AG09319 (cell line): ENCODE measurements around the gene DAGLA.

Experiments
- DNase-seq: peaks from one replicate; pipeline ENCODE4 v3.0.0-alpha.2; 2010; ENCODE audit warnings: low read depth; ENCODE audit errors: extremely low read depth
- TF ChIP-seq, protein P1 (sequence below): IDR thresholded peaks from 2 replicates; pipeline ENCODE4 v1.5.1; 2011; ENCODE audit warnings: low read depth, mild to moderate bottlenecking, inconsistent platforms, low read length, moderate library complexity

The DAGLA gene

GRCh38 chr11:61687420-61687819, 7.2 kb downstream of the DAGLA start:
- TF ChIP-seq, protein P1, sequence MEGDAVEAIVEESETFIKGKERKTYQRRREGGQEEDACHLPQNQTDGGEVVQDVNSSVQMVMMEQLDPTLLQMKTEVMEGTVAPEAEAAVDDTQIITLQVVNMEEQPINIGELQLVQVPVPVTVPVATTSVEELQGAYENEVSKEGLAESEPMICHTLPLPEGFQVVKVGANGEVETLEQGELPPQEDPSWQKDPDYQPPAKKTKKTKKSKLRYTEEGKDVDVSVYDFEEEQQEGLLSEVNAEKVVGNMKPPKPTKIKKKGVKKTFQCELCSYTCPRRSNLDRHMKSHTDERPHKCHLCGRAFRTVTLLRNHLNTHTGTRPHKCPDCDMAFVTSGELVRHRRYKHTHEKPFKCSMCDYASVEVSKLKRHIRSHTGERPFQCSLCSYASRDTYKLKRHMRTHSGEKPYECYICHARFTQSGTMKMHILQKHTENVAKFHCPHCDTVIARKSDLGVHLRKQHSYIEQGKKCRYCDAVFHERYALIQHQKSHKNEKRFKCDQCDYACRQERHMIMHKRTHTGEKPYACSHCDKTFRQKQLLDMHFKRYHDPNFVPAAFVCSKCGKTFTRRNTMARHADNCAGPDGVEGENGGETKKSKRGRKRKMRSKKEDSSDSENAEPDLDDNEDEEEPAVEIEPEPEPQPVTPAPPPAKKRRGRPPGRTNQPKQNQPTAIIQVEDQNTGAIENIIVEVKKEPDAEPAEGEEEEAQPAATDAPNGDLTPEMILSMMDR = no peak
- DNase-seq = no peak

DNA sequence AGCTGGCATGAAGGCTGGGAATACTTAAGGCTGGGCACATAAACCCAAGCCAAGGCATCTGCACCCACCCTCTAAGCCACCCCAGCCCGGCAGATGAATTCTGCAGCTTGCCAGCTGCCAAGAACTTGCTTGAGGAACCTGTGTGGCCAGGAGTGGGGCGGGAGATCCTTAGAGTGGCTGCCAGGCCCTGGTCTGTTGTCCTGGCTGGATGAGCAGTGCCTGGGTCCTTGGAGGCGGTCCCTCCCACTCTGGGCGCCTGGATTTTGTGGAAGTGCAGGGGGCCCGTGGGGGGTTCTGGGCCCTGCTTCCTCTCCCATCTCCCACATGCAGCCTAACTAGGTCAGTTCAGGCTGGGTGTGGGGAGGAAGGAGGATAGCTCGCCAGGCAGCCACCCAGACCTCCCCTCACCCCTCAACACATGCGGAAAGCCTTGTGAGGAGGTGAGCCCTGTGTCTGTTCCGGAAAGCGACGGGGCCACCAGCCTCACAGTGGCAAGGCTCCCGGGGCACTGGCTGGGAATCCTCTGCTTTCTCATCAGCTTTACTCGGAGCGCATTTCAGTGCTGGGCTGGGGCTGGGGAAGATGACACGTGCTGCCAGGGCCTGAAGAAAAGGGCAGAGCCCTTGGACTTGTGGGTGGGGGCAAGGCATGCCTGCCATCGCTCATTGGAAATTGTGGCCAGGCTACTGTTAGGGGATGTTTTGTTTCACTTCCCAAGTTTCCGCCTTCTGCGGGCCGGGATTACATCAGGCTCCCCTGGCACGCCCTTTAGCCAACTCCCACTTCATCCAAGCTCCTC, 8.4 kb downstream of the DAGLA start:
- TF ChIP-seq, protein P1 = no peak
- peak; percentile 74 for DNase-seq

DNA sequence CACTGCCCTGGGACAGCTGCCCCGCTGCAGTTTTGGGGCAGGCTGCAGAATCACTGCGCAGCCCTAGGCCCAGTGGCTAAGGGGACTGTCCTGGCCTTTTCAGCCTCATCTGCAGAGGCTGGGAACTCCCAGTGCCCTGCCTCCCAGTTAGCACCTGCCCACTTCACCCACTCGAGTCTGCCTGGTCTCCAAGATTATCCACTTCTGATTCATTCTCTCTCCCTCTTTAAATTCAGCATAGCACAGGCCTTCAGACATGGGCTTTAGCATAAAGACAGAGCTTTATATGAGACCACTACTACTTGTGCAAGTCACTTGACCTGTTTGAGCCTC, 8.9 kb downstream of the DAGLA start:
- TF ChIP-seq, protein P1 = no peak
- no peak for DNase-seq

DNA sequence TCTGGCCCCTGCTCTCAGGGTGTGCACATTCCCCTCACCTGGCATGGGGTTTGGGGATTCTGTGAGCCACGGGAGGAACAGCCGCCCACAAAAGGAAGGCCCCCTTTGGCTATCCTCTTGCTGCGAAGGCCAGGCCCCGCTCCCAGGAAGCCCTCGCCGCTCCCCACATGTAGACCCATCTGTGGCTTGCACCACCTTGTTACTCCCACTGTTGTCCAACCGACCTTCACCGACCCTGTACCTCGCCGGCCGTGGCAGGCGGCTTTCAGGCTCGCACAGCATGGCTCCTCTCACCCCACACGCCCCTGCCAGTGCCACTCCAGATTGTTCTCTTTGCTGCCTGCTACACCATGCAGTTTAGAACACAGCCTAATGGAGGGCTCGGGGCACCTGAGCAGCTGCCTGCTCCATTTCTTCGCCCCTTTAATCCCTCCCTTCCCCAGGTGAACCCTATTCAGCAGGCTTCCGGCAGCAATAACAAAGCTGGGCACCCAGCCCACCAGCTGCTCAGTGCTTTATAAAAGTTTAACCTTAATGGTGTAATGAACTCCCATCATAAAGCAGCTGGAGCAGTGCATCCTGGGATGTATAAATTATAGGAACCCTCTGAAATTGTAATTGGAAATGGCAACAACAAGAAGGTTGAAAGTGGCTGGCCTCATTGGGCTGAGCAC, 10.7 kb downstream of the DAGLA start:
- TF ChIP-seq, protein P1 = no peak
- DNase-seq = no peak

DNA sequence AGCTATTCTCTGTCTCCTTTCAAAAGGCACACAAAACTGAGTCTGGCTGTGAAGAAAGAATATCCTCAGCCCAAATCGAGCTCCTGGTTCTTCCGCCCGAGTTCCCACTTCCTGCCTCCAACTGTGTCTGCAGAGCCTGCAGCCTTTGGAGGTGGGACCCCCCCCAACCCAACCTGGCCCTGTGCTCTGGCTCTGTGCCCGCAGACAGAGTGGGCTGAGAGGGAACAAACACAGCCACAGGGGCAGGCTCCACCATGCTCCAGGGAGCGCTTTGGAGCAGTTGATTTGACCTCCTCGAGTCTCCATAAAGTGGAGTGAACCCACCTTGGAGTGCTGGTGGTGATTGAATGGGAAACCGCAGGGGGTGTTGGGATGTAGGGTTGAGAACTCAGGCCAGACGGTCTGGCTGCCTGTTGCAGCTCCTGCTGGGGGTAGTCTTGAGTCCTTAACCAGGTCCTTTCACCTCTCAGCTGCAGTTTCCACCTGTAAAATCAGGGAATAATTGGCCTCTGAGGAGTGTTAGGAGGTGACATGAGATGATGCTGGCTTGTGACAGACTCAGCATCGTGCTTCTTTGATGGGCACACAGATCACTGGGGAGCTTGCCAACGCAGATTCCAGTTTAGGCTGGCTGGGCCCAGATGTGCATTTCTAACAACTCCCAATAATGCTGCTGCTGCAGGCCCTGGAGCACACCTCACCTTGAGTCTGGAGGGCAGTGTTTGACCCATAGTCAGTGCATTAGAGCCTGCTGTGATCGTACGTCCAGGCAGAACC, 11.4 kb downstream of the DAGLA start:
- no peak for DNase-seq
- TF ChIP-seq, protein P1 = no peak

- TF ChIP-seq, protein P1 = no peak
- no peak for DNase-seq
Measured at GRCh38 chr11:61693922-61694601, 13.9 kb downstream of the DAGLA start.
